ENCODE results near the gene GPI.

Gene GPI

GRCh38 chr19:34364830-34365462 is at the start of gene GPI:
TSS of gene GPI (plus strand) at chr19:34365196. CDS start at chr19:34365267, 71 bp downstream.
- ATAC-seq, result peak; percentile 86
- TF ChIP-seq TOX (CRISPR knock-in tag; IDR thresholded peaks at IDR 0.05; ENCODE audit: borderline replicate concordance) (no peak), SNAI2 (CRISPR knock-in tag; IDR thresholded peaks at IDR 0.05) (no peak), POU6F1 (CRISPR knock-in tag; IDR thresholded peaks at IDR 0.05; ENCODE audit: borderline replicate concordance, low read depth) (no peak), PATZ1 (CRISPR knock-in tag; IDR thresholded peaks at IDR 0.05; ENCODE audit: borderline replicate concordance) (no peak), BACH2 (CRISPR knock-in tag; IDR thresholded peaks at IDR 0.05; ENCODE audit: borderline replicate concordance) (no peak), CREB5 (CRISPR knock-in tag; IDR thresholded peaks at IDR 0.05; ENCODE audit: low read depth) (no peak), RARB (CRISPR knock-in tag; IDR thresholded peaks at IDR 0.05) (no peak), ZFP30 (CRISPR knock-in tag; IDR thresholded peaks at IDR 0.05) (no peak), PPARA (CRISPR knock-in tag; IDR thresholded peaks at IDR 0.05; ENCODE audit: borderline replicate concordance) (no peak), GLIS3 (CRISPR knock-in tag; IDR thresholded peaks at IDR 0.05) (no peak), ZNF8 (CRISPR knock-in tag; IDR thresholded peaks at IDR 0.05) (no peak)

- TF ChIP-seq RARB (CRISPR knock-in tag; IDR thresholded peaks at IDR 0.05) (no peak), SNAI2 (CRISPR knock-in tag; IDR thresholded peaks at IDR 0.05) (no peak), ZFP30 (CRISPR knock-in tag; IDR thresholded peaks at IDR 0.05) (no peak), ZNF8 (CRISPR knock-in tag; IDR thresholded peaks at IDR 0.05) (no peak), ZNF565 (CRISPR knock-in tag; conservative IDR thresholded peaks at IDR 0.05; ENCODE audit: low read depth) (no peak), POU6F1 (CRISPR knock-in tag; IDR thresholded peaks at IDR 0.05; ENCODE audit: borderline replicate concordance, low read depth) (no peak), ZC3H10 (CRISPR knock-in tag; IDR thresholded peaks at IDR 0.05) (no peak), ZNF70 (CRISPR knock-in tag; IDR thresholded peaks at IDR 0.05) (no peak), BACH2 (CRISPR knock-in tag; IDR thresholded peaks at IDR 0.05; ENCODE audit: borderline replicate concordance) (no peak)
- no peak for ATAC-seq
Observed at GRCh38 chr19:34316247-34316646, 48.7 kb upstream of the GPI start.

GRCh38 chr19:34316741-34317301 is 48.2 kb upstream of the GPI start:
- ATAC-seq, result peak; percentile 47

More at GRCh38 chr19:34316741-34317301, 48.2 kb upstream of the GPI start:
- TF ChIP-seq POU6F1 (CRISPR knock-in tag; IDR thresholded peaks at IDR 0.05; ENCODE audit: borderline replicate concordance, low read depth) (no peak), ISL1 (CRISPR knock-in tag; IDR thresholded peaks at IDR 0.05) (no peak), CSDC2 (CRISPR knock-in tag; IDR thresholded peaks at IDR 0.05) (no peak), ESRRG (CRISPR knock-in tag; IDR thresholded peaks at IDR 0.05) (no peak), OSR1 (CRISPR knock-in tag; IDR thresholded peaks at IDR 0.05) (no peak), SNAI2 (CRISPR knock-in tag; IDR thresholded peaks at IDR 0.05) (no peak), CREB5 (CRISPR knock-in tag; IDR thresholded peaks at IDR 0.05; ENCODE audit: low read depth) (no peak), ZFP30 (CRISPR knock-in tag; IDR thresholded peaks at IDR 0.05) (no peak), ZNF8 (CRISPR knock-in tag; IDR thresholded peaks at IDR 0.05) (no peak), GLIS3 (CRISPR knock-in tag; IDR thresholded peaks at IDR 0.05) (no peak), ARNTL (CRISPR knock-in tag; IDR thresholded peaks at IDR 0.05; ENCODE audit: borderline replicate concordance, low read depth) (no peak), ZNF565 (CRISPR knock-in tag; conservative IDR thresholded peaks at IDR 0.05; ENCODE audit: low read depth) (no peak)

Data from SK-N-SH treated with all-trans-retinoic acid at 6 μM for 48 hours (cell line).